Stimulated activated naive CD4-positive, alpha-beta T cell treated with Interleukin-2 at 50 U/mL for 16 hours (primary cell): ENCODE measurements around the gene TLCD2.
"Not testable (repeated sequence)": the region's sequence is repeated elsewhere in the genome, so short reads cannot be mapped to it uniquely, and the experiment has no call there.

ENCODE experiments used
- DNase-seq: peaks from one replicate; lab custom pipeline; 2025; lab: John Stamatoyannopoulos, UW

Gene TLCD2

GRCh38 chr17:1716076-1716911, 6.1 kb upstream of the TLCD2 start:
- peak; percentile 100 for DNase-seq

- no peak for DNase-seq
These were observed 5.6 kb upstream of the TLCD2 start for GRCh38 chr17:1715803-1716075.

GRCh38 chr17:1714980-1715802, 5.0 kb upstream of the TLCD2 start:
- DNase-seq, result peak; percentile 51

- no peak for DNase-seq
These were observed 4.3 kb upstream of the TLCD2 start for GRCh38 chr17:1714427-1714979.

GRCh38 chr17:1713878-1714426, 3.8 kb upstream of the TLCD2 start:
- no peak for DNase-seq

GRCh38 chr17:1713160-1713877, 3.1 kb upstream of the TLCD2 start:
- DNase-seq, result no peak

- no peak for DNase-seq
These were observed 2.1 kb upstream of the TLCD2 start for GRCh38 chr17:1712271-1712670.

GRCh38 chr17:1711804-1712203, 1.6 kb upstream of the TLCD2 start:
- DNase-seq, result no peak

- no peak for DNase-seq
These were observed 803 bp upstream of the TLCD2 start for GRCh38 chr17:1710807-1711553.

- no peak for DNase-seq
These were observed 700 bp downstream of the TLCD2 start for GRCh38 chr17:1709403-1709951.

- not testable (repeated sequence) for DNase-seq
These were observed 1.3 kb downstream of the TLCD2 start for GRCh38 chr17:1708791-1709346.

- no peak for DNase-seq
These were observed 3.1 kb downstream of the TLCD2 start for GRCh38 chr17:1707107-1707506.

GRCh38 chr17:1705004-1705403, 5.2 kb downstream of the TLCD2 start:
- DNase-seq, result no peak

GRCh38 chr17:1703063-1703462, 7.1 kb downstream of the TLCD2 start:
- no peak for DNase-seq

- not testable (repeated sequence) for DNase-seq
These were observed 10.3 kb downstream of the TLCD2 start for GRCh38 chr17:1699891-1700290.

GRCh38 chr17:1697681-1698080, 12.5 kb downstream of the TLCD2 start:
- no peak for DNase-seq

- no peak for DNase-seq
These were observed 14.8 kb downstream of the TLCD2 start for GRCh38 chr17:1695365-1695764.

- no peak for DNase-seq
These were observed 16.8 kb downstream of the TLCD2 start for GRCh38 chr17:1693339-1693738.

GRCh38 chr17:1690544-1691221, 19.5 kb downstream of the TLCD2 start:
- no peak for DNase-seq

- not testable (repeated sequence) for DNase-seq
These were observed 21.8 kb downstream of the TLCD2 start for GRCh38 chr17:1688405-1688804.
